GM12864 (cell line): ENCODE results near the gene AOPEP.

Source experiments
- DNase-seq: peaks from one replicate; pipeline ENCODE4 v3.0.0-alpha.2; 2011; ENCODE audit warnings: low read depth
- H3K4me3 ChIP-seq: 2 replicates; pipeline ENCODE4 v1.5.1; 2011; ENCODE audit warnings: mild to moderate bottlenecking, low read depth, low read length, control low read depth
- TF ChIP-seq, protein P1 (sequence below): IDR thresholded peaks from 2 replicates; pipeline ENCODE4 v1.5.1; 2011; ENCODE audit warnings: low read depth, mild to moderate bottlenecking, moderate library complexity, low read length, control low read depth, inconsistent platforms; ENCODE audit errors: missing control alignments

AOPEP gene

DNA sequence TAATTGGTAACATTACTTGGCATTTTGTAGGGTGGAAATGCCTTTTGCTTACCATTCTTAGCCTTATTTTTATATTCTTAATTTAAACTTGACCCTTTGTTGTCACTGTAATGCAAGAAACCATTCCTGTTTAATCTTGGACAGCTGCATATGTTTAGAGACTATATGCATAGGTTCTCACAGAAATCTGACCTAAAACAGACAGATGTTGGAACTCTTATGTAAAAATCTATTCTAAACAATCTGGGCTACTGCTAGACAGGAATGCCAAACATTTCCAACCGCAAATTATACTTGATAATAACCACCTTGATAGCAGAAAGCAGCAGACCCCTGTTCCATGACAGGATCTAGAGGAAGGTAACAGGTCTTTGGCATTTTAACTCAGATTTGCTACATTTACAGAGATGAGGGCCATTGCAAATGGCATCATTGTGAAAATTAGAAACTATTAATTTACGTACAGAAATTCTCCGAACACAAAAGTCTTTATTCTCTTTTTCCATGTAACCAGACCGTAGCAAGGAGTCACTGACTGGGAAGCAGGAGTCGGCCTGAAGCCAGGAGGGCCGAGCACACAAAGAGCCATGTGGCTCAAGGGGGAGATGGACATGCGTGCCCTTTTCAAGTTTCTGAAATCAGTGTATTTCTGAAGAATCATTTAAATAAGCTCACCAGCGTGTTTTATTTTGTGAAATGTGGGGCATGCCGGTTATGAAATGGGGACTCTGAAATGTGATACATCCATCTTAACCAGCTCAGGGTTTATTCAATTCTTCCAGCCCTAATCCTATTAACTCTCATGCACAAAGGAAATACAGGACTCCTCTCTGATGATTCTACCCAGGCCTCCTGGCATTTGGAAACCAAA is 139.3 kb downstream of the AOPEP start:
- TF ChIP-seq, protein P1, sequence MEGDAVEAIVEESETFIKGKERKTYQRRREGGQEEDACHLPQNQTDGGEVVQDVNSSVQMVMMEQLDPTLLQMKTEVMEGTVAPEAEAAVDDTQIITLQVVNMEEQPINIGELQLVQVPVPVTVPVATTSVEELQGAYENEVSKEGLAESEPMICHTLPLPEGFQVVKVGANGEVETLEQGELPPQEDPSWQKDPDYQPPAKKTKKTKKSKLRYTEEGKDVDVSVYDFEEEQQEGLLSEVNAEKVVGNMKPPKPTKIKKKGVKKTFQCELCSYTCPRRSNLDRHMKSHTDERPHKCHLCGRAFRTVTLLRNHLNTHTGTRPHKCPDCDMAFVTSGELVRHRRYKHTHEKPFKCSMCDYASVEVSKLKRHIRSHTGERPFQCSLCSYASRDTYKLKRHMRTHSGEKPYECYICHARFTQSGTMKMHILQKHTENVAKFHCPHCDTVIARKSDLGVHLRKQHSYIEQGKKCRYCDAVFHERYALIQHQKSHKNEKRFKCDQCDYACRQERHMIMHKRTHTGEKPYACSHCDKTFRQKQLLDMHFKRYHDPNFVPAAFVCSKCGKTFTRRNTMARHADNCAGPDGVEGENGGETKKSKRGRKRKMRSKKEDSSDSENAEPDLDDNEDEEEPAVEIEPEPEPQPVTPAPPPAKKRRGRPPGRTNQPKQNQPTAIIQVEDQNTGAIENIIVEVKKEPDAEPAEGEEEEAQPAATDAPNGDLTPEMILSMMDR = no peak
- H3K4me3 ChIP-seq = no peak overlapping the region
- no peak for DNase-seq

DNA sequence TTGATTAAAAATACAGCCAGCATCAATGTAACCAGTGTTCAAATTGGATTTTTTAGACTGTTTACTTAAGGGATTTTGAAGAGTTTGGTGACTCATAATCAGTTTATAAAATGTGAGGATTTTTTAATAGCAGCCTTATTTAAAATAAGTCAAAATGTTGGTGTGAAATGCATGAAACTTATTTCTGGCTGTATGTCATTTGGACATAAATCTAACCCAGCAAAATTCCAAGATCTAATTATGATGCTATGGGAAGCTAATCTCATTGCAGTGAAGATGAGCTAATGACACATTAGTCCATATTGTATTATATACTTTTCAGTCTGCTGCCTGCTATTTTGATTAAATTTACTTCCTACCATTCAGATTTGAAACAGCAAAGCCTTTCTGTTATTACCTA is 140.3 kb downstream of the AOPEP start:
- no peak for DNase-seq
- TF ChIP-seq, protein P1 = no peak
- H3K4me3 ChIP-seq = no peak overlapping the region

DNA sequence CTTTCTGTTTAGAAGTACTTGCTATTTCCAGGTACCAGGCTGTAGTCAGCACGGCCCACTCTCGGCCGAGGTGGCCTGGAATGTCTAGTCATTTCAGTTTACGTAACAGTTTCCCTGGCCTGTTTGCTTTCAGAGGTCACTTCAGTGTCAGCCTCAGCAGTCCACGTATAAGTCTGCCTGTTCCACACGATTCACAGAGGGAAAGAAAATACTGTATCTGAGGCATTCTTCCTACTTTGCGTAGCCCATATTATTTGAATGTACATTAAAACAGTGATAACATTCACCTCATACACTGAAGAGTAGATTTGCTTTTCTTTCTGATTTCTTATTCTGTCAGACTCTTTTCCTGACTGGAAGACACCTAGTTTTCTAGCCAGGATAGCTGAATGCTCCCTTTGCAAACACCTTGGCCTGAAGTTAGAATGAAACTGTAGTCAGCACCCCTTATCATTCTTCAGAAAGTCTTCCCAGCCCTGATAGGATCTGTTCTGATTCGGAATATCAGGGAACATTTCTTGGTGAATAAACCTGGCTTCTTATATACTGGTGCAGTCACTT is 140.9 kb downstream of the AOPEP start:
- no peak overlapping the region for H3K4me3 ChIP-seq
- DNase-seq = no peak
- TF ChIP-seq, protein P1 = no peak

DNA sequence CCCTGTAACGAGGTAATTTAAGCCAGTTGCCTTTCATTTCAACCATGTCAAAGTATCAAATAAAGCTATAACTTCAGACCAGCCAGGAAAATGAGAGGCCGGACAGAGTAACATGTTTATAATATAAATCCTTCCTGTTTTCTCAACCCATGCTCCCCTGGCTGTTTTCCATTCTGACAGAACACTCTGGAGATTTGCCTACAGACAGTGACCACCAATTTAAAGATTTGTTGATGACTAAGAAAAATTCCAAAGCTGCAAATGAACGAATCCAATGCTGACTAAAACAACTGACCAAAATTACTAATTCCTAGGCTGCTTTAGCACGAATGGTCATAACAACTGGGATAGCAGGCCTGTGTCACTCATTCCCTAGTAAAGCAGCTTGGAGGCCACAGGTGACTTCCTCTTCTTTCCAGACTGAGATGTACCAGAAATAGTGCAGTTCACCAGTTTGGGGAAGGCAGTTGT is 141.4 kb downstream of the AOPEP start:
- TF ChIP-seq, protein P1 = no peak
- H3K4me3 ChIP-seq = no peak overlapping the region
- DNase-seq = no peak

DNA sequence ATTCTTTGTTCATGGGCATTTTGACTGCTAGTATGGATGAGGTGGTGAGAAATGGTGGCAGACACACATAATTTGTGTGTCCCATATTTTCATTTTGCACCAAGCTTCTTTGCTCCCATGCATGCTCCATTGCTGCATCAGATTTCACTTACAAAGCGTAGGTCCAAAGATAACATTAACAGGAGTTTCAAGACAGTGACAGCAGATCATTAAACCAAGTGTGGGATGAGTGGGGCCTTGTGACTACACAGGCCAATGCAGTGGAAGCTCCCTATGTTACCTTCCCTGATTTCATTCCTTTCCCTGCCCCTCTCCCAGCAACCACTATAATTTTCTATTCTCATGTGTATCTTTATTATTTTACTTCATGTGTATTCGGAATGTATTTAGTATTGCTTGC is 142.0 kb downstream of the AOPEP start:
- H3K4me3 ChIP-seq = no peak overlapping the region
- no peak for DNase-seq
- TF ChIP-seq, protein P1 = no peak

DNA sequence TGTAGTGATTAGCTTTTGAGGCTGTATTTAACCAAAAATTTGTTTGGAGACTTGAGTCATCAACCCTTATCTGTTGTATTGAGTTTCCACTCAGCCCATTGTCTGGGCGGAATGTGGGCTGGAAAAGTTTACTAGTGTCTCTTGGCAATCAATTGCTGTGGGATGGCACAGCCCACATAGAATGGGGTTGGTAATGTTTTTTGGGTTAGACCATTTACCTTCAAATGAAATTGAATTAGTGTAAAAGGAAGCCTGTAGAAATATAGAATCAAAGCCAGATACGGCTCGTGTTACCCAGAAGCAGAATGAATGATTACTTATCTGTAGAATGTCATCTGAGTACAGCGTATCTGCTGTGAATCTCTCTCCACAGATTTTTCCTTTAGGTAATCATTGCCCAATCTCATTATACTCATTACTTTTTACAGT is 142.9 kb downstream of the AOPEP start:
- TF ChIP-seq, protein P1 = no peak
- no peak overlapping the region for H3K4me3 ChIP-seq
- DNase-seq = no peak
